BE2C (cell line): Measurements from ENCODE around the gene SIGLEC9.

Source experiments
- DNase-seq: peaks from one replicate; pipeline ENCODE4 v3.0.0-alpha.2; 2020
- H3K27me3 ChIP-seq: fragments of 250-450 bp; sonication (Bioruptor Pico); 2 replicates; pipeline ENCODE4 v1.5.1; 2020; ENCODE audit warnings: mild to moderate bottlenecking
- H3K36me3 ChIP-seq: fragments of 250-450 bp; sonication (Bioruptor Pico); 2 replicates; pipeline ENCODE4 v1.5.1; 2020; ENCODE audit warnings: mild to moderate bottlenecking
- H3K4me1 ChIP-seq: fragments of 250-450 bp; sonication (Bioruptor Pico); 2 replicates; pipeline ENCODE4 v1.5.1; 2020
- H3K4me3 ChIP-seq: 2 replicates; pipeline ENCODE4 v1.5.1; 2011; ENCODE audit warnings: low read depth, low read length
- H3K9me3 ChIP-seq: fragments of 250-450 bp; sonication (Bioruptor Pico); 2 replicates; pipeline ENCODE4 v1.5.1; 2020
- CTCF ChIP-seq: IDR thresholded peaks from 2 replicates; pipeline ENCODE4 v1.5.1; 2012; ENCODE audit warnings: mild to moderate bottlenecking, low read depth, low read length

The SIGLEC9 gene

GRCh38 chr19:51098365-51099046 lies 26.2 kb upstream of the SIGLEC9 start:
- no peak for DNase-seq
- Histone ChIP-seq H3K9me3 (no peaks in the 10 kb centered on the region), H3K4me3 (no peak overlapping the region), H3K27me3 (no peaks in the 10 kb centered on the region), H3K36me3 (peaks cover 14% of the 10 kb centered on the region), H3K4me1 (no peaks in the 10 kb centered on the region)
- TF ChIP-seq CTCF, result no peak

GRCh38 chr19:51099047-51099382 lies 25.7 kb upstream of the SIGLEC9 start:
- H3K4me3 ChIP-seq, result no peak overlapping the region
- H3K4me1 ChIP-seq, result no peaks in the 10 kb centered on the region
- no peak for DNase-seq
- peaks cover 14% of the 10 kb centered on the region for H3K36me3 ChIP-seq
- H3K9me3 ChIP-seq, result no peaks in the 10 kb centered on the region
- H3K27me3 ChIP-seq, result no peaks in the 10 kb centered on the region
- no peak for TF ChIP-seq CTCF

GRCh38 chr19:51100601-51101000 lies 24.1 kb upstream of the SIGLEC9 start:
- Histone ChIP-seq H3K36me3 (peaks cover 14% of the 10 kb centered on the region), H3K9me3 (no peaks in the 10 kb centered on the region), H3K4me3 (no peak overlapping the region), H3K4me1 (no peaks in the 10 kb centered on the region), H3K27me3 (no peaks in the 10 kb centered on the region)
- DNase-seq, result no peak
- TF ChIP-seq CTCF, result no peak

GRCh38 chr19:51101171-51101865 lies 23.4 kb upstream of the SIGLEC9 start:
- Histone ChIP-seq H3K9me3 (no peaks in the 10 kb centered on the region), H3K4me3 (no peak overlapping the region), H3K36me3 (peaks cover 14% of the 10 kb centered on the region), H3K27me3 (no peaks in the 10 kb centered on the region), H3K4me1 (no peaks in the 10 kb centered on the region)
- no peak for DNase-seq
- TF ChIP-seq CTCF, result no peak

- no peaks in the 10 kb centered on the region for H3K4me1 ChIP-seq
- TF ChIP-seq CTCF, result no peak
- peaks cover 14% of the 10 kb centered on the region for H3K36me3 ChIP-seq
- H3K27me3 ChIP-seq, result no peaks in the 10 kb centered on the region
- DNase-seq, result no peak
- no peak overlapping the region for H3K4me3 ChIP-seq
- H3K9me3 ChIP-seq, result no peaks in the 10 kb centered on the region
Observed at GRCh38 chr19:51102991-51103390, 21.7 kb upstream of the SIGLEC9 start.

GRCh38 chr19:51103926-51104341 lies 20.8 kb upstream of the SIGLEC9 start:
- Histone ChIP-seq H3K36me3 (peaks cover 14% of the 10 kb centered on the region), H3K9me3 (no peaks in the 10 kb centered on the region), H3K4me1 (no peaks in the 10 kb centered on the region), H3K27me3 (no peaks in the 10 kb centered on the region), H3K4me3 (no peak overlapping the region)
- TF ChIP-seq CTCF, result no peak
- DNase-seq, result no peak
